Neural progenitor cell (in vitro differentiated cells): Measurements from ENCODE around the gene KLF16. TPM values are rescaled to one million over a fixed set of nuclear protein-coding genes. Genes with fewer than 3 reads are reported as not detected.
A peak's percentile ranks its signal among the peaks of the same experiment; 100 is the strongest.

Source experiments
- DNase-seq: peaks from one replicate; pipeline ENCODE4 v3.0.0-alpha.2; 2016; ENCODE audit warnings: low spot score
- H2AFZ ChIP-seq: fragments of 200-600 bp; sonication (generic); replicated peaks from 2 replicates; pipeline ENCODE4 v1.6.1; 2016; ENCODE audit warnings: antibody characterized with exemption
- H3F3A ChIP-seq: fragments of 200-600 bp; sonication (generic); 2 replicates; pipeline ENCODE4 v1.6.1; 2016; ENCODE audit warnings: antibody characterized with exemption, low read depth
- H3K27ac ChIP-seq: fragments of 200-600 bp; sonication (generic); 2 replicates; pipeline ENCODE4 v1.5.1; 2016; ENCODE audit warnings: mild to moderate bottlenecking
- H3K27me3 ChIP-seq: fragments of 200-600 bp; sonication (generic); 2 replicates; pipeline ENCODE4 v1.6.1; 2016; ENCODE audit warnings: mild to moderate bottlenecking, moderate library complexity
- H3K36me3 ChIP-seq: fragments of 200-600 bp; sonication (generic); 2 replicates; pipeline ENCODE4 v1.5.1; 2016
- H3K4me1 ChIP-seq: fragments of 200-600 bp; sonication (generic); 2 replicates; pipeline ENCODE4 v1.6.1; 2016; ENCODE audit warnings: mixed run types
- H3K4me2 ChIP-seq: fragments of 200-600 bp; sonication (generic); 2 replicates; pipeline ENCODE4 v1.6.1; 2016
- H3K4me3 ChIP-seq: fragments of 200-600 bp; sonication (generic); 2 replicates; pipeline ENCODE4 v1.5.1; 2016
- H3K79me2 ChIP-seq: fragments of 200-600 bp; sonication (generic); 2 replicates; pipeline ENCODE4 v1.6.1; 2016; ENCODE audit warnings: low read depth
- H3K9ac ChIP-seq: fragments of 200-600 bp; sonication (generic); 2 replicates; pipeline ENCODE4 v1.6.1; 2016
- H3K9me3 ChIP-seq: fragments of 200-600 bp; sonication (generic); 2 replicates; pipeline ENCODE4 v1.5.1; 2016; ENCODE audit warnings: low read depth
- H4K20me1 ChIP-seq: fragments of 200-600 bp; sonication (generic); 2 replicates; pipeline ENCODE4 v1.6.1; 2016; ENCODE audit warnings: low read depth
- H3K27ac Mint-ChIP-seq: 3 replicates; pipeline ENCODE4 v1.8.0; 2021; ENCODE audit warnings: mixed read lengths
- H3K27me3 Mint-ChIP-seq: 2 replicates; pipeline ENCODE4 v1.8.0; 2022; ENCODE audit warnings: low read depth, mild to moderate bottlenecking, inconsistent platforms, moderate library complexity, mixed read lengths; ENCODE audit not compliant: insufficient read depth
- H3K36me3 Mint-ChIP-seq: 3 replicates; pipeline ENCODE4 v1.8.0; 2021; ENCODE audit warnings: mixed read lengths
- H3K4me1 Mint-ChIP-seq: 3 replicates; pipeline ENCODE4 v1.8.0; 2021; ENCODE audit warnings: mixed read lengths
- H3K4me3 Mint-ChIP-seq: 3 replicates; pipeline ENCODE4 v1.8.0; 2021; ENCODE audit warnings: mild to moderate bottlenecking, moderate library complexity, mixed read lengths
- H3K9me3 Mint-ChIP-seq: 3 replicates; pipeline ENCODE4 v1.8.0; 2020; ENCODE audit warnings: mixed read lengths
- CTCF ChIP-seq: fragments of 200-600 bp; sonication (generic); IDR thresholded peaks from 2 replicates; pipeline ENCODE4 v1.5.1; 2017; ENCODE audit warnings: antibody characterized with exemption, mild to moderate bottlenecking
- EZH2 ChIP-seq: fragments of 200-600 bp; sonication (generic); IDR thresholded peaks from 2 replicates; pipeline ENCODE4 v1.6.1; 2017; ENCODE audit warnings: antibody characterized with exemption, mild to moderate bottlenecking, moderate library complexity
- EZH2phosphoT487 ChIP-seq: fragments of 200-600 bp; sonication (generic); IDR thresholded peaks from 2 replicates; pipeline ENCODE4 v1.6.1; 2017; ENCODE audit warnings: antibody characterized with exemption
- total RNA-seq: library from RNA; depleted of rRNA; stranded (reverse); fragments of >200 nt; gene quantifications from 2 replicates; pipeline ENCODE4 v1.2.3, GENCODE V29; 2015; ENCODE audit warnings: low replicate concordance

The KLF16 gene
- total RNA-seq, 1 donor from 2014 or later, result 1.0 TPM

GRCh38 chr19:1809678-1810077 is 53.7 kb downstream of the KLF16 start:
- no peaks in the 10 kb centered on the region for H3K9me3 Mint-ChIP-seq
- Histone ChIP-seq H3K4me1 (no peaks in the 10 kb centered on the region), H3K27ac (no peak overlapping the region), H3F3A (peaks cover 2% of the 10 kb centered on the region), H4K20me1 (peaks cover 11% of the 10 kb centered on the region), H3K4me2 (no peak overlapping the region), H2AFZ (no peak overlapping the region), H3K27me3 (peaks cover 17% of the 10 kb centered on the region), H3K79me2 (no peaks in the 10 kb centered on the region), H3K4me3 (no peak overlapping the region), H3K9me3 (no peaks in the 10 kb centered on the region), H3K9ac (no peak overlapping the region), H3K36me3 (no peaks in the 10 kb centered on the region)
- H3K4me3 Mint-ChIP-seq, result no peak overlapping the region
- peaks cover 15% of the 10 kb centered on the region for H3K27me3 Mint-ChIP-seq
- no peak overlapping the region for H3K27ac Mint-ChIP-seq
- no peak for TF ChIP-seq EZH2
- peak; percentile 6 for TF ChIP-seq CTCF
- no peak for DNase-seq
- H3K4me1 Mint-ChIP-seq, result peaks cover 12% of the 10 kb centered on the region
- no peaks in the 10 kb centered on the region for H3K36me3 Mint-ChIP-seq

- Histone ChIP-seq H3F3A (peaks cover 2% of the 10 kb centered on the region), H2AFZ (no peak overlapping the region), H3K36me3 (no peaks in the 10 kb centered on the region), H3K27me3 (peaks cover 17% of the 10 kb centered on the region), H4K20me1 (peaks cover 2% of the 10 kb centered on the region), H3K9ac (no peak overlapping the region), H3K4me1 (no peaks in the 10 kb centered on the region), H3K79me2 (no peaks in the 10 kb centered on the region), H3K4me3 (no peak overlapping the region), H3K27ac (no peak overlapping the region), H3K9me3 (no peaks in the 10 kb centered on the region), H3K4me2 (no peak overlapping the region)
- peaks cover 12% of the 10 kb centered on the region for H3K4me1 Mint-ChIP-seq
- no peaks in the 10 kb centered on the region for H3K36me3 Mint-ChIP-seq
- H3K9me3 Mint-ChIP-seq, result no peaks in the 10 kb centered on the region
- no peak for DNase-seq
- H3K4me3 Mint-ChIP-seq, result no peak overlapping the region
- H3K27ac Mint-ChIP-seq, result no peak overlapping the region
- TF ChIP-seq CTCF, result no peak
- TF ChIP-seq EZH2, result no peak
- no peak for TF ChIP-seq EZH2phosphoT487
- peaks cover 18% of the 10 kb centered on the region for H3K27me3 Mint-ChIP-seq
These were observed 55.0 kb downstream of the KLF16 start for GRCh38 chr19:1808395-1808731.

GRCh38 chr19:1807695-1808394 is 55.5 kb downstream of the KLF16 start:
- H3K36me3 Mint-ChIP-seq, result no peaks in the 10 kb centered on the region
- Histone ChIP-seq H3K4me3 (no peak overlapping the region), H2AFZ (no peak overlapping the region), H3K79me2 (no peaks in the 10 kb centered on the region), H3K36me3 (no peaks in the 10 kb centered on the region), H3K27me3 (peaks cover 17% of the 10 kb centered on the region), H3K4me2 (no peak overlapping the region), H3K27ac (no peak overlapping the region), H3K9ac (no peak overlapping the region), H3K4me1 (no peaks in the 10 kb centered on the region), H4K20me1 (no peaks in the 10 kb centered on the region), H3K9me3 (no peaks in the 10 kb centered on the region), H3F3A (peaks cover 2% of the 10 kb centered on the region)
- H3K9me3 Mint-ChIP-seq, result no peaks in the 10 kb centered on the region
- TF ChIP-seq CTCF (no peak), EZH2phosphoT487 (no peak), EZH2 (no peak)
- H3K4me1 Mint-ChIP-seq, result peaks cover 8% of the 10 kb centered on the region
- no peak for DNase-seq
- no peak overlapping the region for H3K27ac Mint-ChIP-seq
- peaks cover 19% of the 10 kb centered on the region for H3K27me3 Mint-ChIP-seq
- H3K4me3 Mint-ChIP-seq, result no peak overlapping the region
